B cell (primary cell): ENCODE data around the gene MTPN. TPM values are rescaled to one million over a fixed set of nuclear protein-coding genes. Genes with fewer than 3 reads are reported as not detected.

Source experiments
- ATAC-seq: fragments of 200-7000 bp; cut with Tn5 transposase; one replicate; pipeline ENCODE4 v1.10.0; 2021; ENCODE audit warnings: low read depth, mild to moderate bottlenecking, moderate number of reproducible peaks, moderate library complexity
- CTCF ChIA-PET: fragments of 350-600 bp; sonication (Branson Sonifier 250); formaldehyde crosslinking; loops from one replicate; lab custom pipeline; 2021; ENCODE audit warnings: antibody characterized with exemption, inconsistent platforms; lab: Charles Lee
- POLR2A ChIA-PET: fragments of 350-600 bp; sonication (Branson Sonifier 250); formaldehyde crosslinking; loops from one replicate; lab custom pipeline; 2021; ENCODE audit warnings: antibody characterized with exemption; lab: Charles Lee
- DNase-seq: peaks from one replicate; pipeline ENCODE4 v3.0.0; 2013
- H2AFZ ChIP-seq: 2 replicates; pipeline ENCODE4 v1.6.1; 2012; ENCODE audit warnings: mild to moderate bottlenecking, low read depth, low read length; ENCODE audit not compliant: insufficient read depth, poor library complexity, severe bottlenecking
- H3K27ac ChIP-seq, 2 donors: 1 replicate in 1 of 2; 2 replicates in 1 of 2; pipeline ENCODE4 v1.5.1; 2012 to 2013; ENCODE audit warnings: low read length in 2 of 2, mild to moderate bottlenecking in 2 of 2, moderate library complexity in 1 of 2
- H3K27me3 ChIP-seq, 4 experiments: fragments of 200-600 bp in 1 of 4; sonication (generic) in 1 of 4; replicated peaks in 1 of 4; 1 replicate in 2 of 4; 2 replicates in 2 of 4; pipeline versions ENCODE4 v1.6.1 to v1.7.0; 2013 to 2016; ENCODE audit warnings: low read length in 3 of 4, mild to moderate bottlenecking in 2 of 4, mixed read lengths in 1 of 4, moderate library complexity in 1 of 4; ENCODE audit not compliant: insufficient read depth in 4 of 4, control insufficient read depth in 3 of 4; ENCODE audit errors: control extremely low read depth in 1 of 4
- H3K36me3 ChIP-seq, 2 experiments: replicated peaks in 1 of 2; 1 replicate in 1 of 2; 2 replicates in 1 of 2; pipeline versions ENCODE4 v1.6.1 to v1.7.1; 2013; ENCODE audit warnings: low read length in 1 of 2; ENCODE audit not compliant: insufficient read depth in 2 of 2, control insufficient read depth in 1 of 2; ENCODE audit errors: control extremely low read depth in 1 of 2, extremely low read depth in 1 of 2
- H3K4me1 ChIP-seq, 2 donors: fragments of 200-600 bp in 1 of 2; sonication (generic) in 1 of 2; 1 replicate in 1 of 2; 2 replicates in 1 of 2; pipeline versions ENCODE4 v1.5.1 to v1.6.1; 2013 to 2017; ENCODE audit warnings: low read length in 2 of 2; ENCODE audit not compliant: control insufficient read depth in 2 of 2, insufficient read depth in 2 of 2
- H3K4me2 ChIP-seq: replicated peaks from 2 replicates; pipeline ENCODE3; 2012; ENCODE audit warnings: mild to moderate bottlenecking, low read depth, low read length; ENCODE audit not compliant: poor library complexity, severe bottlenecking
- H3K4me3 ChIP-seq, 5 experiments: fragments of 200-600 bp in 1 of 5; sonication (generic) in 1 of 5; 1 replicate in 3 of 5; 2 replicates in 2 of 5; pipeline versions ENCODE4 v1.5.1 to v1.7.0; 2011 to 2016; ENCODE audit warnings: low read length in 4 of 5, mild to moderate bottlenecking in 4 of 5, low read depth in 2 of 5, control low read depth in 1 of 5, moderate library complexity in 1 of 5; ENCODE audit not compliant: insufficient read depth in 1 of 5; ENCODE audit errors: control extremely low read depth in 1 of 5, extremely low read depth in 1 of 5
- H3K79me2 ChIP-seq: fragments of 200-600 bp; sonication (generic); one replicate; pipeline ENCODE4 v1.6.0; 2016; ENCODE audit warnings: low read length; ENCODE audit not compliant: control insufficient read depth, insufficient read depth
- H3K9ac ChIP-seq: fragments of 200-600 bp; sonication (generic); 2 replicates; pipeline ENCODE4 v1.6.1; 2017; ENCODE audit warnings: mild to moderate bottlenecking, low read length, moderate library complexity
- H3K9me3 ChIP-seq, 3 donors: one replicate each; pipeline versions ENCODE4 v1.6.1 to v1.7.1; 2013; ENCODE audit warnings: low read length in 2 of 3; ENCODE audit not compliant: control insufficient read depth in 2 of 3, insufficient read depth in 1 of 3; ENCODE audit errors: control extremely low read depth in 1 of 3
- H4K20me1 ChIP-seq: 2 replicates; pipeline ENCODE4 v1.6.0; 2012; ENCODE audit warnings: mild to moderate bottlenecking, low read length; ENCODE audit not compliant: insufficient read depth, control insufficient read depth, poor library complexity, severe bottlenecking
- H3K27ac Mint-ChIP-seq: one replicate; pipeline ENCODE4 v1.8.0; 2021; ENCODE audit warnings: mixed read lengths
- H3K27me3 Mint-ChIP-seq: one replicate; pipeline ENCODE4 v1.8.0; 2021; ENCODE audit warnings: mixed read lengths
- H3K4me1 Mint-ChIP-seq: one replicate; pipeline ENCODE4 v1.8.0; 2021; ENCODE audit warnings: mixed read lengths
- H3K4me3 Mint-ChIP-seq: one replicate; pipeline ENCODE4 v1.8.0; 2021; ENCODE audit warnings: mixed read lengths
- H3K9me3 Mint-ChIP-seq: one replicate; pipeline ENCODE4 v1.8.0; 2022; ENCODE audit warnings: mixed read lengths; ENCODE audit not compliant: insufficient read depth
- EZH2 ChIP-seq: IDR thresholded peaks from 2 replicates; pipeline ENCODE4 v1.6.1; 2012; ENCODE audit warnings: borderline replicate concordance, low read depth, mild to moderate bottlenecking, moderate library complexity, low read length; ENCODE audit not compliant: insufficient read depth, poor library complexity, severe bottlenecking
- WGBS: methylation state at CpG from one replicate; pipeline ENCODE4 v1.1.5; 2013; ENCODE audit warnings: missing lambda C conversion rate; ENCODE audit not compliant: insufficient coverage; 5-methylcytosine and 5-hydroxymethylcytosine counted together
- intact Hi-C: fragments of 100-400 bp; cut with micrococcal nuclease; formaldehyde crosslinking; loops from one replicate; pipeline ENCODE4 v1.10.0; 2022
- polyA plus RNA-seq: library from polyadenylated mRNA; depleted of rRNA; stranded (reverse); fragments of >200 nt; gene quantifications from 2 replicates; pipeline ENCODE4 v1.2.3, GENCODE V29; 2012
- total RNA-seq, 2 donors: library from RNA; stranded (reverse); fragments of 120-200 nt in 1 of 2; gene quantifications; 1 replicate in 1 of 2; 2 replicates in 1 of 2; pipeline versions ENCODE4 v1.2.3 to v1.2.4, GENCODE V29; 2013 to 2022
- TF ChIP-seq, protein P1 (sequence below): fragments of 200-600 bp; IDR thresholded peaks from one replicate; pipeline ENCODE4 v1.8.0; 2022; ENCODE audit warnings: antibody characterized with exemption, mild to moderate bottlenecking

The MTPN gene
- total and polyA plus RNA-seq, 2 donors (not counting 1 experiment from before 2014, with no cell fraction given): 60.5 to 115 TPM

DNA sequence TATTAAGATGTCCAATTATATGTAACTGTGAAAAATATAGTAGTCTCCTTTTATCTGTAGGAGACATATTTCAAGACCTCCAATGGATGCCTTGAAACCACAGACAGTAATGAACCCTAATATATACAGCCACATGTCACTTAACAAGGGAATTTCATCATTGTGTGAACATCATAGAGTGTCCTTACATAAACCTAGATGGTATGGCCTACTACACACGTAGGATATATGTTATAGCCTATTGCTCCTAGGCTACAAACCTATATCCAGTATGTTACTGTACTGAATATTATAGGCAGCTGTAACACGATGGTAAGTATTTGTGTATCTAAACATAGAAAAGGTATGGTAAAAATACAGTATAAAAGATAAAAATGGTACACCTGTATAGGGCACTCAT is 32.4 kb downstream of the MTPN start:
- intact Hi-C loops: no loop called here
- peaks cover 61% of the 10 kb centered on the region for H3K4me1 Mint-ChIP-seq
- ChIA-PET CTCF (interaction anchor here (1.1 kb wide), 1 partner anchor 15 kb away, joined by 3 read pairs; no protein-coding TSS in a partner anchor), POLR2A (no interaction called here)
- H3K27me3 ChIP-seq: no peaks in the 10 kb centered on the region
- no peak overlapping the region for H3K27ac ChIP-seq
- H3K36me3 ChIP-seq: peaks cover 11 to 68% of the 10 kb centered on the region in 2 experiments
- H3K27me3 Mint-ChIP-seq: no peaks in the 10 kb centered on the region
- H3K4me1 ChIP-seq: peaks cover 11 to 36% of the 10 kb centered on the region in 2 donors
- no peak for DNase-seq
- no peak overlapping the region for H3K27ac Mint-ChIP-seq
- H3K4me3 Mint-ChIP-seq: no peak overlapping the region
- H3K9me3 Mint-ChIP-seq: no peaks in the 10 kb centered on the region
- no CpG with 5 or more reads among the region's 2 CpGs for WGBS
- H3K4me3 ChIP-seq: no peak overlapping the region
- peaks cover 85% of the 10 kb centered on the region for H4K20me1 ChIP-seq
- no peak overlapping the region for H2AFZ ChIP-seq
- peaks cover 99% of the 10 kb centered on the region for H3K79me2 ChIP-seq
- TF ChIP-seq EZH2: no peak
- TF ChIP-seq, protein P1, sequence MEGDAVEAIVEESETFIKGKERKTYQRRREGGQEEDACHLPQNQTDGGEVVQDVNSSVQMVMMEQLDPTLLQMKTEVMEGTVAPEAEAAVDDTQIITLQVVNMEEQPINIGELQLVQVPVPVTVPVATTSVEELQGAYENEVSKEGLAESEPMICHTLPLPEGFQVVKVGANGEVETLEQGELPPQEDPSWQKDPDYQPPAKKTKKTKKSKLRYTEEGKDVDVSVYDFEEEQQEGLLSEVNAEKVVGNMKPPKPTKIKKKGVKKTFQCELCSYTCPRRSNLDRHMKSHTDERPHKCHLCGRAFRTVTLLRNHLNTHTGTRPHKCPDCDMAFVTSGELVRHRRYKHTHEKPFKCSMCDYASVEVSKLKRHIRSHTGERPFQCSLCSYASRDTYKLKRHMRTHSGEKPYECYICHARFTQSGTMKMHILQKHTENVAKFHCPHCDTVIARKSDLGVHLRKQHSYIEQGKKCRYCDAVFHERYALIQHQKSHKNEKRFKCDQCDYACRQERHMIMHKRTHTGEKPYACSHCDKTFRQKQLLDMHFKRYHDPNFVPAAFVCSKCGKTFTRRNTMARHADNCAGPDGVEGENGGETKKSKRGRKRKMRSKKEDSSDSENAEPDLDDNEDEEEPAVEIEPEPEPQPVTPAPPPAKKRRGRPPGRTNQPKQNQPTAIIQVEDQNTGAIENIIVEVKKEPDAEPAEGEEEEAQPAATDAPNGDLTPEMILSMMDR: no peak
- no peaks in the 10 kb centered on the region for H3K9me3 ChIP-seq
- ATAC-seq: no peak
- no peak overlapping the region for H3K9ac ChIP-seq
- no peak overlapping the region for H3K4me2 ChIP-seq

DNA sequence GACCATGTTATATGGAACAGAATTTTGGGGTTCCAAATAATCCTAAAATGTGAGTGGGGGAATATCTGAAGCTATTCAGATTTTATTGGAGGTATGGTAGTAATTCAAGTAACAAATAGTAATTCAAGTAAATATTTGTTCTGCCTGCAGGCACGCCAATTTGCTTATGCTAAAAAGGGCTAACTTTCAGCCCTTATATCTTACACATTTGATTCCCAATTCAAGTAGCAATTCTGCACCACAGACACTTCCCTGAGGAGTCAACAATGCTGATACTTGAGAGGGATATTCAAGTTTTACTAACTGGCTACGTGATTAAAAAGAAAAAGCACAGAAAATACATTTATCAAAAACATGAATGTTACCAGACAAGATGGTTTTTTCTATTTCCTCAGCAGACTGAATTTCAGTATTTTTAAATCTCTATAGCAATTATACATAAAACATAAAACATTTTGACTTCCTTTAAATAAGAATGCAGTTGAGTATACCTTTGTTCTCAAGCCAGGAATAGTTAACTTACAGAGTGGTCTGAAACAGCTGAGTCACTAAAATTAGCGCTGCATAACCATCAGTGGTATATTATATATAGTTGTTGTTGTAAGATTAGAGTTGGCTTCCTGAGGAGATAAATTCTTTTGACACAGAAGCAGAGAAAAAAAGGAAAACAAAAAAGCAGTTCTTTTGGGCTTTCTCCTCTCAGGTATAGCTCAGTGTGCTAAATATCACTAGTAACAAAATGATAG is 33.9 kb downstream of the MTPN start:
- no peak for DNase-seq
- Histone ChIP-seq H3K9me3 (no peaks in the 10 kb centered on the region), H3K27me3 (no peaks in the 10 kb centered on the region), H3K4me2 (no peak overlapping the region), H3K9ac (no peak overlapping the region), H3K4me1 (peaks cover 15 to 39% of the 10 kb centered on the region in 2 donors), H2AFZ (no peak overlapping the region), H4K20me1 (peaks cover 86% of the 10 kb centered on the region), H3K79me2 (peaks cover 98% of the 10 kb centered on the region), H3K27ac (peak overlapping the region in 1 of 2 donors; percentile 25), H3K4me3 (no peak overlapping the region), H3K36me3 (peaks cover 11 to 62% of the 10 kb centered on the region in 2 experiments)
- CTCF ChIA-PET: interaction anchor here (0.8 to 1.6 kb wide), 2 partner anchors 63 to 66 kb away, joined by 3 to 4 read pairs; no protein-coding TSS in a partner anchor
- WGBS: no CpG with 5 or more reads among the region's 3 CpGs
- H3K27ac Mint-ChIP-seq: no peak overlapping the region
- POLR2A ChIA-PET: no interaction called here
- intact Hi-C loops: no loop called here
- H3K27me3 Mint-ChIP-seq: no peaks in the 10 kb centered on the region
- TF ChIP-seq, protein P1: no peak
- no peak for TF ChIP-seq EZH2
- no peaks in the 10 kb centered on the region for H3K9me3 Mint-ChIP-seq
- no peak overlapping the region for H3K4me3 Mint-ChIP-seq
- no peak for ATAC-seq
- peaks cover 63% of the 10 kb centered on the region for H3K4me1 Mint-ChIP-seq
